ENCODE results near the gene SORL1-AS1.

Gene SORL1-AS1

DNA sequence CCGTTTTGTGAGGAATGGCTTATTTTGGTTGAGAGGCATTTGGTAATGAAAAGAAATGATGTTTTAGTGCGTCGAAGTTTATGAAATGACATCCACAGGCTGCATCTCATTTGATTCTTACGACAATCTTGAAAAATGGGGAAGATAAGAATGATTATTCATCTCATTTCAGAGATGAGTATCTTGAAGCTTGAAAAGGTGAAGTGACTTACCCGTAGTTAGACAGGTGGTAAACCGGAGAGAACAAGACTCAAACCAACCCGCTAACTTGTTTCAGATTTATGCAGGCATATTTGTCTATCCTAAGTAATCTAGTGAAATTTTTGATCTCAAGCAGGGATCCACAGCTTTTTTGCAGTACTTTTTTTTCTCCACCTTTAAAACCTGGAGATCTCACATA, 9.1 kb upstream of the SORL1-AS1 start:
- Histone ChIP-seq H3K27me3 (ENCODE audit: control insufficient read depth, insufficient read depth, low read length) (no peaks in the 10 kb centered on the region), H3K9me3 (ENCODE audit: control insufficient read depth, insufficient read depth, low read depth, low read length) (no peaks in the 10 kb centered on the region), H3K4me3 (ENCODE audit: low read depth, low read length) (no peak overlapping the region), H3K36me3 (ENCODE audit: control insufficient read depth, insufficient read depth, low read length) (no peaks in the 10 kb centered on the region), H3K27ac (ENCODE audit: low read depth, low read length) (no peak overlapping the region), H3K9ac (ENCODE audit: low read length) (no peak overlapping the region), H3K4me1 (ENCODE audit: control insufficient read depth, insufficient read depth, low read length) (peaks cover 80% of the 10 kb centered on the region)

DNA sequence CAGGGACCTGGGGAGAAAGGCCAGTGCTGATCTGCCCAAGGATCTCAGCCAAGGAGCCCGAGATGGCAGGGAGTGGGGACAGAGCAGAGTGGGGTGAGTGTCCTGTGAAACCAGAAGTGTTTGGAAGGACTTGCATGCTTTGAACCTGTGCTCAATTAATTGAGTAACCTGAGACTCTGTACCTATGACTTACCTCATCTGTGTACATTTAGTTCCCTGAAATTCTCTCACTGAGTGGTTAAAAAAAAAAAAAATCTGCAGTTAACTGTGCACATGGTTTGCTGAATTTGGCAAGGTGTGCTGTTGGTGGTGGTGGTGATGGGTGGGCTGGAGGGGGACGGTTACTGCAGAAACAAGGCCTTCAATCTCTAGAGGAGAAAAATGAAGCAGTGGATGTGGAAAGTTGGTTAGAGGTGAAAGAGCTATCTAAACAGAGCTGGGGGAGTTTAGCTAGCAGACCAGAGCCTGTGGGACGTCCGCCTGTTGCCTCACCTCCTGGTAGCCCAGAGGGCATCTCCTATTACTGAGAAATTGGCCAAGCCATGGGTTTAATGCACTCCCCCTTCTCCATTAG, 8.3 kb upstream of the SORL1-AS1 start:
- no peaks in the 10 kb centered on the region for H3K9me3 ChIP-seq (ENCODE audit: control insufficient read depth, insufficient read depth, low read depth, low read length)
- peaks cover 79% of the 10 kb centered on the region for H3K4me1 ChIP-seq (ENCODE audit: control insufficient read depth, insufficient read depth, low read length)
- H3K36me3 ChIP-seq (ENCODE audit: control insufficient read depth, insufficient read depth, low read length): no peaks in the 10 kb centered on the region
- no peak overlapping the region for H3K4me3 ChIP-seq (ENCODE audit: low read depth, low read length)
- no peaks in the 10 kb centered on the region for H3K27me3 ChIP-seq (ENCODE audit: control insufficient read depth, insufficient read depth, low read length)
- H3K9ac ChIP-seq (ENCODE audit: low read length): no peak overlapping the region
- H3K27ac ChIP-seq (ENCODE audit: low read depth, low read length): no peak overlapping the region

DNA sequence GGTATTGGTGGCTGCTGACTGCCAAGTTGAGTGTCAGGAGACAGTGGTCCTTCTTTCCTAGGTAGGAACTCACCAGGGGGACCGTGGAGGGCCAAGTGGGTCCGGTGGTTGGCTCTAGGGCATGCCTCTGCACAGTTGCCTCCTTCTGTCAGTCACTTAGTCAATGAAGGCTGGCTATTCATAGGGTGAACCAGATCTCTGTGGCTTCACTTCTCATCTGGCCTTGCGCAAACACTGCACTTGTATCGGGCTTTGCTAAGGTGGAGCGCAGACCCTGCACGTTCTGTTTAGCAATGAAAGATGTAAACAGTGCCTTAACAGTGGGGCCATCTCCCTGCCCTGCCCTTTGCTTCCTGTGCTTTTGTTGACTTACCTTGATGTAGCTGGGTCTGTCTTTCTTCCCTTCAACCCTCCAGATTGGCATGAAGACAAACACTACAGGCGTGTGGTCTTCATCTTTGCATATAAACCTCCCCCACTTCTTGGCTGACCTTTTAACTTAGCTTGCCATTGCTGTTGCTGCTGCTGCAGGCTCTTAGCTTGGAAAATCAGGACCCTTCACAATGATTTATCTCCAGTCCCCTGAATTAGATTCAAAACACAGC, 6.7 kb upstream of the SORL1-AS1 start:
- no peak overlapping the region for H3K4me3 ChIP-seq (ENCODE audit: low read depth, low read length)
- H3K27me3 ChIP-seq (ENCODE audit: control insufficient read depth, insufficient read depth, low read length): no peaks in the 10 kb centered on the region
- no peak overlapping the region for H3K27ac ChIP-seq (ENCODE audit: low read depth, low read length)
- H3K36me3 ChIP-seq (ENCODE audit: control insufficient read depth, insufficient read depth, low read length): no peaks in the 10 kb centered on the region
- no peak overlapping the region for H3K9ac ChIP-seq (ENCODE audit: low read length)
- no peaks in the 10 kb centered on the region for H3K9me3 ChIP-seq (ENCODE audit: control insufficient read depth, insufficient read depth, low read depth, low read length)
- H3K4me1 ChIP-seq (ENCODE audit: control insufficient read depth, insufficient read depth, low read length): peaks cover 76% of the 10 kb centered on the region

DNA sequence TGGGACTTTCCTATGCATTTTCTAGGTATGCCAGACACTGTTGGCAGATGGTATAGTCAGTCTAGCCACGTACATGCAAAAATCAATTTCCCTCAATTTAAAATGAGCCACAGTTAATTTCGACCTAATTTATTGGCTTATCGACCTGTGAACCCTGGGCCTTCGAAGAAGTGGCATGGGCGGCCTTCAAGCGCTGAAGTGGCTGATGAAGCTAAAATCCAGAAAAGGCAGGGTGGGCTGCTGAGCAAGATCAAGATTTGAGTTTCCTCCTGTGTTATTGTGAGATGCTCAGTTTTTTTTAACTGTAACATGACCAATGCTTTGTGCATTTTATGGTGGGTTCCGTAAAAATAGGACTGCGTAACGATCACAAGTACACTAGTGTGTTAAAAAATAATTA, 5.8 kb upstream of the SORL1-AS1 start:
- H3K4me3 ChIP-seq (ENCODE audit: low read depth, low read length): no peak overlapping the region
- H3K36me3 ChIP-seq (ENCODE audit: control insufficient read depth, insufficient read depth, low read length): no peaks in the 10 kb centered on the region
- H3K27ac ChIP-seq (ENCODE audit: low read depth, low read length): no peak overlapping the region
- H3K9ac ChIP-seq (ENCODE audit: low read length): no peak overlapping the region
- peaks cover 73% of the 10 kb centered on the region for H3K4me1 ChIP-seq (ENCODE audit: control insufficient read depth, insufficient read depth, low read length)
- H3K9me3 ChIP-seq (ENCODE audit: control insufficient read depth, insufficient read depth, low read depth, low read length): no peaks in the 10 kb centered on the region
- H3K27me3 ChIP-seq (ENCODE audit: control insufficient read depth, insufficient read depth, low read length): no peaks in the 10 kb centered on the region

DNA sequence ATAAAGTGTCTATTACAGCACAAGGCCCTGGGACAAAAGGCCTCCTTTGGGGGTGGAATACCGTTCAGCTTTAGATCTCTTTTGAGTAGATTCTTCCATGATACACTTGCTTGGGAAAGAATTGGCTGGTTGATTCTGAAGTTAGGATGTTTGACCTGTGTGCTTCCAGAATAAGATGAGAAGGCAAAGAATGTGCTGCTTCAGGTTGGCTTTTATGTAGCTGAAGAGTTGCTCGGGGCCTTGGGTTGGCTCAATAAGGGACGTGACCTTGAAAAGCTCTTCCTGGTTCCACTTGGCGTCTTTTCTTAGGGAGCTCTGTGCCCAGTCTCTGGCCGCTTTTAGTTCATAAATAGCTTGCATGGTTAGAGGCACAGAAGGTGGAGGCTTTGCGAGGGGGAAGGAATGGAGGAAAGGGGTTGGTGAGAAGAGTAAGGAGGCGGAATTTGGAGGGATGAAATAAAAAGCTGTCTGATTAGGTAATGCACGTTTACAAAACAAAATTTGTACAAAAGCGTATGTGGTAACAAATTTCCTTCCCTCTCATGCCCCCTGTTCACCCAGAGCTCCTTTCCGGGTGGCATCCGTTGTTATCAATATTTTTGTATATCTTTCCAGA, 4.2 kb upstream of the SORL1-AS1 start:
- H3K27me3 ChIP-seq (ENCODE audit: control insufficient read depth, insufficient read depth, low read length): no peaks in the 10 kb centered on the region
- H3K36me3 ChIP-seq (ENCODE audit: control insufficient read depth, insufficient read depth, low read length): no peaks in the 10 kb centered on the region
- no peak overlapping the region for H3K9ac ChIP-seq (ENCODE audit: low read length)
- H3K27ac ChIP-seq (ENCODE audit: low read depth, low read length): no peak overlapping the region
- H3K4me3 ChIP-seq (ENCODE audit: low read depth, low read length): no peak overlapping the region
- H3K9me3 ChIP-seq (ENCODE audit: control insufficient read depth, insufficient read depth, low read depth, low read length): no peaks in the 10 kb centered on the region
- peaks cover 67% of the 10 kb centered on the region for H3K4me1 ChIP-seq (ENCODE audit: control insufficient read depth, insufficient read depth, low read length)

DNA sequence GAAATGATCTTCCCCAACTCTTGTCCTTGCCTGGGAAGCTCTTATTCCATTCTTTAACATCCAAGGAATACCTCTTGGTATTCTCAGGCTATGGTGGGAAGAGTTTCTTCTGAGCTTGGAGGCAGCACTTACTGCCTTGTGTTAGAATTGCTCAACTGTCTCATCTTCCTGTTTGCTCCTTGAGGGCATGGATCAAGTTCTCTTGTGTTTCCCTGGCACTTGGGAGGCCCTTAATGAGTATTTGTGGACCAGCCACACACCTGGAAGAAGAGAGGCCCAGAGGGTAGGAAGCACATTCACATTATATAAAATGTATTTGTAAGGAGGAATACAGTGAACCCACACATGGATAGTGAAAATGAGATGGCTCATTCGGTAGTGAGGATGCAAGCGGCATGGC, 3.4 kb upstream of the SORL1-AS1 start:
- Histone ChIP-seq H3K9ac (ENCODE audit: low read length) (no peak overlapping the region), H3K27ac (ENCODE audit: low read depth, low read length) (no peak overlapping the region), H3K27me3 (ENCODE audit: control insufficient read depth, insufficient read depth, low read length) (peaks cover 5% of the 10 kb centered on the region), H3K36me3 (ENCODE audit: control insufficient read depth, insufficient read depth, low read length) (no peaks in the 10 kb centered on the region), H3K4me3 (ENCODE audit: low read depth, low read length) (no peak overlapping the region), H3K4me1 (ENCODE audit: control insufficient read depth, insufficient read depth, low read length) (peaks cover 66% of the 10 kb centered on the region), H3K9me3 (ENCODE audit: control insufficient read depth, insufficient read depth, low read depth, low read length) (no peaks in the 10 kb centered on the region)

DNA sequence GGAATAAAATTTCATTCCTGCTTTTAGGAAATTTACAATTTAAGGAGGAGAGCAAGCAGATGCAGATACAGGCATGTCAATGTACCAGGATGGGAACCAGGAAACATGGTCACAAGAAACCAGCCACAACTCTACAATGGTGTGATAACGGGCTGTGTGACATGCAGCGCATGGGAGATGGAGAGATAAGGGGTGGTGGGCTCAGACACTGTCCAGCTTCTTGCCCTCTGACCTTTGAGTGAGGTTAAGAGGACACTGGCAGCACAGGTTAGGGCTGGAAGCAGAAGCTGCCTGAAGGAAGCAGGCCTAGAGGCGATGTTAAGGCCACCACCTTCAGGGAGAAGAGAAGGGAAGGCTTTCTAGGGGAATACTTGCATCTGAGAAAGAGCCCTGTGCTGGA, 2.3 kb upstream of the SORL1-AS1 start:
- Histone ChIP-seq H3K27me3 (ENCODE audit: control insufficient read depth, insufficient read depth, low read length) (peaks cover 11% of the 10 kb centered on the region), H3K4me3 (ENCODE audit: low read depth, low read length) (no peak overlapping the region)

DNA sequence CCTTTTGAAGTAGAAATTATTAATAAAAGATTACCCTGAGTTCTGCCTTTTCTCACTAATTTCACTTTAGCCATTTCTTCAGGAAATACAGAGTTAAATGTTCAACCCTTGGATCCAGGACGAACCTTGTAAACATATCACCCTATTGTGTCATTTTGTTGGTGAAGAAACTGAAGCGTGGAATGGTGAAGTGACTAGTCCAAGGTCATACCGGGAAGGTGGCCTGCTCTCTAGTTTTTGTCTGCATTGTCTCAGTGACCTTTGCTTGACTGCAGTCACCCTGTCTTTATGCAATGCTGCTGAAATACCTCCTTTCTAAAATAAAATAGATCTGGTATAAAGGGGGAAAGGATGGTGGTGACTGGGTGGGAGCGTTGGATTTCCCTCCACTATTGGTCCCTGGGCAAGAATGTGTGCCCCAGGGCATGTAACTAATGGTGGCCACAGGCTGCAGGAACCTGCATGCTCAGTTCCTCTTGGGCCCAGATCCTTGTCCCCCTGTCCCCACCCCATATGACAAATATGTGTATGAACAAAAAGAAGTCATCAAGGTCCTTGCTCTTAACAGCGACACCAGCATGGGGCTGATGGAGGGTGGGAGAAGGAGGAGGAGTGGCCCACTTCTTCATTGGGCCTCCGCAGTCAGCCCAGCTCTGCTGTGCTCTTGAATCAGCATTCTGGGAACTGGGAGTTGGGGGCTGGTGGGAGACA, 977 bp upstream of the SORL1-AS1 start:
- no peak overlapping the region for H3K9ac ChIP-seq (ENCODE audit: low read length)
- H3K36me3 ChIP-seq (ENCODE audit: control insufficient read depth, insufficient read depth, low read length): no peaks in the 10 kb centered on the region
- peaks cover 61% of the 10 kb centered on the region for H3K4me1 ChIP-seq (ENCODE audit: control insufficient read depth, insufficient read depth, low read length)
- H3K27ac ChIP-seq (ENCODE audit: low read depth, low read length): no peak overlapping the region
- H3K27me3 ChIP-seq (ENCODE audit: control insufficient read depth, insufficient read depth, low read length): peaks cover 11% of the 10 kb centered on the region
- H3K9me3 ChIP-seq (ENCODE audit: control insufficient read depth, insufficient read depth, low read depth, low read length): peaks cover 4% of the 10 kb centered on the region; the same call in 1 of the 2 replicates
- H3K4me3 ChIP-seq (ENCODE audit: low read depth, low read length): peak overlapping the region; percentile 76; the same call in 1 of the 2 replicates

More for the DNA sequence above, 2.3 kb upstream of the SORL1-AS1 start:
- Histone ChIP-seq H3K27ac (ENCODE audit: low read depth, low read length) (no peak overlapping the region), H3K4me1 (ENCODE audit: control insufficient read depth, insufficient read depth, low read length) (peaks cover 65% of the 10 kb centered on the region), H3K36me3 (ENCODE audit: control insufficient read depth, insufficient read depth, low read length) (no peaks in the 10 kb centered on the region), H3K9ac (ENCODE audit: low read length) (no peak overlapping the region), H3K9me3 (ENCODE audit: control insufficient read depth, insufficient read depth, low read depth, low read length) (no peaks in the 10 kb centered on the region)

DNA sequence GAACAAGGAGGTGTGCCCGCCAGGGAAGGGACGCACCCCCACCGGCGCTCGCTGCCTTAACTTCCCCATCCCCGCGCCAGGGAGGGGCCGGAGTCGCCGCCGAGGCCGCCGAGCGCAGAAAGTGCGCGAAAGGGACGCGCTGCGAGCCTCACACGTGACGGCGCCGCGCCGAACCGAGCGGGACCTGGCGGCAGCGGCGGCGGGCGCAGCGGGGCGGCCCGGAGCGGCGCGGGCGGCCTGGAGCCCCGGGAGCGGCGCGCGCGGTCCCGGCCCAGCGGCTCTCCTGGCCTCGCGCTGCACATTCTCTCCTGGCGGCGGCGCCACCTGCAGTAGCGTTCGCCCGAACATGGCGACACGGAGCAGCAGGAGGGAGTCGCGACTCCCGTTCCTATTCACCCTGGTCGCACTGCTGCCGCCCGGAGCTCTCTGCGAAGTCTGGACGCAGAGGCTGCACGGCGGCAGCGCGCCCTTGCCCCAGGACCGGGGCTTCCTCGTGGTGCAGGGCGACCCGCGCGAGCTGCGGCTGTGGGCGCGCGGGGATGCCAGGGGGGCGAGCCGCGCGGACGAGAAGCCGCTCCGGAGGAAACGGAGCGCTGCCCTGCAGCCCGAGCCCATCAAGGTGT, 670 bp downstream of the SORL1-AS1 start, which contains the start of gene SORL1:
Gene SORL1, plus strand, starts transcription at position 329 of the 623 bp plus-strand sequence. Its CDS starts 18 bp downstream, at position 347.
- Histone ChIP-seq H3K9me3 (ENCODE audit: control insufficient read depth, insufficient read depth, low read depth, low read length) (peaks cover 4% of the 10 kb centered on the region; the same call in 1 of the 2 replicates), H3K27ac (ENCODE audit: low read depth, low read length) (no peak within 1 kb of the TSS), H3K4me1 (ENCODE audit: control insufficient read depth, insufficient read depth, low read length) (peaks cover 51% of the 10 kb centered on the region), H3K4me3 (ENCODE audit: low read depth, low read length) (peak within 1 kb of the TSS; percentile 76), H3K36me3 (ENCODE audit: control insufficient read depth, insufficient read depth, low read length) (no peaks in the 10 kb centered on the region), H3K27me3 (ENCODE audit: control insufficient read depth, insufficient read depth, low read length) (peaks cover 11% of the 10 kb centered on the region), H3K9ac (ENCODE audit: low read length) (peak within 1 kb of the TSS; percentile 88)

DNA sequence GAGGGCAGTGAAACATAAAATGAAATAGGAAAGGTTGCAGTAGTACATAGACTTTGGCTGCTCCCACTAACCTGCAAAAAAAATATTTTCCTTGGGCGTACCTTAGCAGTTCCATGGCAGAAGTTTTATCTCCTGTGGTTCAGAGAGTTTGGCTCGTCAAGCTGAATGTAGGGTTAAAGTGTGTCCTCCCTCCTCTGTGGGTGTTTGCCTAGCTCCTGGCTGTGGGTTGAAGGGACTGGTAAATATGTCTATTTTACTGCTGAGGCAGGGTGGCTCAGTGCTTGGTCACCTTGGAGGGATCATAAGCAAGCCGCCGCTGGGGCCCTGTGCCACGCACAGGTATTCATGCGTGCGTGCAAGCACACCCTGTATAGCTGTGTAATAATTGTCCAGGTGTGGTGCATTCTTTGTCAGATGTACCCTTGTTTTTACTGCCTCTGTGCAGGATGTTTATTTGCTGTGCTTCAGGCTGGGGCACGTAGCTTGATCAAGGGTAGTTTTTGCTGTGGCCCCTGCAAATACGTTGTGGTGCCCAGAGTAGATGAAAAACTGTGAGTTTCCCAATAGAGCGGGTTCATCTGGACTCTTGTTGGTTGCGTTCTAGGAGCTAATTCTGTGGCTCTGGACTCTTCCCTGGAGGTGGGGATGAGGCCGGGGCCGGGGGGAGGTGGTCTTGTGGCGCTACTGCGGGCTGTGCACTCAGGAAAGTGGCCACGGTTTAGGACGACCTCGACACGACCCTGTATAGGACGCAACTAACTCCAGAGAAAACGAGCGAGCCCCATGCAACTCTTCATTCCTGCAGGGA, 1.4 kb downstream of the SORL1-AS1 start:
- H3K9ac ChIP-seq (ENCODE audit: low read length): peak overlapping the region; percentile 82
- no peaks in the 10 kb centered on the region for H3K36me3 ChIP-seq (ENCODE audit: control insufficient read depth, insufficient read depth, low read length)
- peaks cover 11% of the 10 kb centered on the region for H3K27me3 ChIP-seq (ENCODE audit: control insufficient read depth, insufficient read depth, low read length)
- H3K4me1 ChIP-seq (ENCODE audit: control insufficient read depth, insufficient read depth, low read length): peaks cover 46% of the 10 kb centered on the region
- H3K4me3 ChIP-seq (ENCODE audit: low read depth, low read length): peak overlapping the region; percentile 76
- peaks cover 4% of the 10 kb centered on the region; the same call in 1 of the 2 replicates for H3K9me3 ChIP-seq (ENCODE audit: control insufficient read depth, insufficient read depth, low read depth, low read length)
- no peak overlapping the region for H3K27ac ChIP-seq (ENCODE audit: low read depth, low read length)

Data from HUES6 (cell line).